OCI-LY1 (cell line): ENCODE data around the gene MCC.

Experiments
- CTCF ChIP-seq: fragments of 200-600 bp; sonication (generic), shearing (Covaris generic); IDR thresholded peaks from 2 replicates; pipeline ENCODE4 v1.5.1; 2017; ENCODE audit warnings: mild to moderate bottlenecking, antibody characterized with exemption, low read length, moderate library complexity, mixed read lengths
- EZH2 ChIP-seq: fragments of 200-600 bp; sonication (generic), shearing (Covaris generic); IDR thresholded peaks from 2 replicates; pipeline ENCODE4 v1.8.0; 2017; ENCODE audit warnings: borderline replicate concordance, mixed run types, mild to moderate bottlenecking, antibody characterized with exemption, low read length, moderate library complexity, mixed read lengths

- TF ChIP-seq CTCF: peak; percentile 57
- no peak for TF ChIP-seq EZH2
Observed at GRCh38 chr5:113330533-113331208, 157.6 kb downstream of the MCC start.
